NOMO-1 treated with DMSO at 0.1 percent for 48 hours (cell line): ENCODE data around the gene PI4KA.
"Not testable (repeated sequence)": the region's sequence is repeated elsewhere in the genome, so short reads cannot be mapped to it uniquely, and the experiment has no call there.

ENCODE experiments used
- DNase-seq: peaks from one replicate; lab custom pipeline; 2025; ENCODE audit not compliant: unreplicated experiment; lab: John Stamatoyannopoulos, UW

Gene PI4KA

GRCh38 chr22:20858615-20859416, at the start of gene PI4KA, which contains the start of gene SNAP29:
PI4KA (minus strand) TSS chr22:20858811; CDS start chr22:20858725, 86 bp downstream.
SNAP29 (plus strand) TSS chr22:20859007; CDS start chr22:20859111, 104 bp downstream.
- peak; percentile 97 for DNase-seq

DNA sequence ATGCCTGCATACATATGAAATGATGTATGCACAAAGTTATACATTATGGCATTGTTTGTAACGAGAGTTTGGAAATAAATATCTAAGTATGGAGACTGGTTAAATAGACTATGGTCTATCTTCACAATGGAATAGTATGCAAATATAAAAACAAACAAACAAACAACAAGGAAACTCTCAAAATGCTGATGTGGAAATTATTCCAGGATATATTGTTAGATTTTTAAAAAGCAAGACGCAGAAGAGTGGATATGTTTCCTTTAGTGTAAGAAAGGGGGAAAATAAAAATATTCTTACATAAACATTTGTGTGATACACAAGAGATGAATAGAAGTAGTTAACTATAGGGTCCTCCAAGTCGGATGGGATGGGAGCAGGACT, 47.8 kb upstream of the PI4KA start:
- no peak for DNase-seq

DNA sequence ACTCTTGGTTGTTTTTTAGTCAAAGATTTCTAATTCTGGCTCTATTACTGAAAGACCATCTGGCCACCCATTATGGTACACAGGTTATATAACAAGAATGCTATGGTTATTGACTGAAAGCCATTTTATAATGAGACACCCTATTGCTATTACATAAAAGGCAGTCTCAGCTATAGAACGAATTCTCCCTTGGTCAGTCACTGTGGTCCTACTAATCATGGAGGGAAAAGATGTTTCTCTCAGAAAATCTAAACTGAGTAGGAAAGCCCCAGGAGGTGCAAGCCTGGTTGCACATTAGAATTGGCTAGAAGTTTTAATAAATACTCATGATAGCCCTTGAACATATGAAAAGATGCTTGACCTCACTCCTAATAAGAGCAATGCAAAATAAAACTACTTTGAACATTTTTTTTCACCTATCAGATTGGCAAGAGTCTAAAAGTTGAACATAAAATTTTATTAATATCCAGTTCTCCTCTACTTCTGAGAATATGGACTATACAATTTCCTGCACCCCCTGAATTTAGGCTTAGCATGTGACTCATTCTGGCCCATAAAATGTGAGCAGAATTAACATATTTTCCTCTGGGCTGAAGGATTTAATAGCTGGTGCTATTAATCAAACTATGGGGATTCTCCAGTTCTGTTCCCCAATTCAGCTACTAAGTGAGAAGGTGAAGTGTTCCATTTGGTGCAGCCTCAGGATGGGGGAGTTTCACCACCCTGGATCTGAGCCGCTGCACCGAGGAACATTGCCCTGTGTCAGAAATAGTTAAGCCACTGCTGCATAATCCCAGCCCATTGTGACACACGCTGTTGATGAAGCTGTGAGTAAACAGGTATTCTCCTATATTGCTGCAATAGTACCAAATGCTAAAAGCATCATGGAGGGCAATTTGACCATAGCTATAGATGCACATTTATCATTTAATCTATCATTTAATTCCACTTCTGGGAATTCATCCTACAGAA, 47.1 kb upstream of the PI4KA start:
- DNase-seq: no peak

DNA sequence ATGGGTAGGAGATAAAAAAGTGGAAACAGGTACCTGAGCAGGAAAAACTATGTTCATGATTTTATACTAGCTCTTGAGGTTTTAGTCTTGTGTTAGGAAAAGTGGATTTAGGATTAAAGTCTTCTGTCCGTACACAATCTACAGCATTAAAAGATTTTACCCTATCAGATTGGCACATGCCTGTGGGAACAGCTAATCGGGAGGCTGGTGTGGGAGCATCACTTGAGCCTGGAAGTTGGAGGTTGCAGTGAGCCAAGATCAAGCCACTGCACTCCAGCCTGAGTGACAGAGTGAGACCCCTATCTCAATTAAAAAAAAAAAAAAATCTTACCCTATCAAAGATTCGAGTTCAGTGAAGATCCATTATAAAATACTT, 46.4 kb upstream of the PI4KA start:
- no peak for DNase-seq

DNA sequence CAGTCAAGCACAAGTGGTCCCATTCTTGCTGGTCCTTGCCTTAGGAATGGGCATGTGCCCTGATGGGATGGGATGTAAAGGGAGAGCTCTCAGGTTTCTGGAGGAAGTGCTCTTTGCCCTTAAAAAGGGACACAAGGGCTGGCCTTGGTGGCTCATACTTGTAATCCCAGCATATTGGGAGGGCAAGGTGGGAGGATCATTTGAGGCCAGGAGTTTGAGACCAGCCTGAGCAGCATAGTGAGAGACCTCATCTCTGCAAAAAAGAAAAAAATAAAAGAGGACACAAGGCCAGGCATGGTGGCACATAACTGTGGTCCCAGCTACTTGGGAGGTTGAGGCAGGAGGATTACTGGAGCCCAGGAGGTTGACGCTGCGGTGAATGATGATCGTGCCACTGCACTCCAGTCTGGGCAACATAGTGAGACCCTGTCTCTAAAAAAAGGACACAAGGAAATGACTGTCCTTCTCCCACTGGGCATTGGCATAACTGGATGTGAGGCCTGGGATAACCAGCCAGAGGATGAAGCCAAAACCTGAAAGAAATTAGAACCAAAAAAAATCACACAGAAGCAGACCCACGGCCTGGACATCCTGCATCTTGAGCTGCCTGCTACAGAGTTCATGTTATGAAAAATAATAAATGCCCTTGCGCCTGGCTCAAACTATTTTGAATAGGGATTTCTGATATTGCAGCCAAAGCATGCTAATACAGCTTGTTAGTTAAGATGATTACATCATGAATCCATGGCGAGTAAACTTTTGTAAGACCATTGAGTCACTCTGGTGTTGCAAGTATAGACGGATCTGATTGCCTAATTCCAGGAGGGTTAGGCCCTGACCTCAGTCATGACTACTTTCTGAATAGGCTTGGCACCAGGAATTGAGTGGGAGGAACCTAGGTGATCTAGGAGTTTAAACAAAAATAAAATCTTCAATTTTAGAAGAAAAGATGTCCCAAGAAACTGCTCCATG, 45.7 kb upstream of the PI4KA start:
- DNase-seq: peak; percentile 94

DNA sequence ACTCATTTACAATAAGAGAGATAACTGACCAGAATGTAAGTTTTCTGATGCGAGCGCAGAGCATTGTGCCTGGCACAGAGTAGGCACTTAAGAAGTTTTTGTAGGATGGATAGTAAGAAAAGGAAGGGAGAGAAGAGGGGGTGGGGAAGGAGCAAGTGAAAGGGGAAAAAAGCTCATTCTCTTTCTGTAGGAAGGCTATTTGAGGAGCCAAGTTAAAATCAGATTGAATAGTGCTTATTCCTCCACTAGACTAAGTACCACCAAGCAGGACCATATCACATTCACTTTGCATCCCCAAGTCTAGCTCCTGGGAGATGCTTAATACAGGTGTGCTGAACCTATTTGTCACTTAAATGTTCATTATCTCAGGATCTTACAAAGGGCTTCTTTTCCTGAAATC, 44.5 kb upstream of the PI4KA start:
- no peak for DNase-seq

DNA sequence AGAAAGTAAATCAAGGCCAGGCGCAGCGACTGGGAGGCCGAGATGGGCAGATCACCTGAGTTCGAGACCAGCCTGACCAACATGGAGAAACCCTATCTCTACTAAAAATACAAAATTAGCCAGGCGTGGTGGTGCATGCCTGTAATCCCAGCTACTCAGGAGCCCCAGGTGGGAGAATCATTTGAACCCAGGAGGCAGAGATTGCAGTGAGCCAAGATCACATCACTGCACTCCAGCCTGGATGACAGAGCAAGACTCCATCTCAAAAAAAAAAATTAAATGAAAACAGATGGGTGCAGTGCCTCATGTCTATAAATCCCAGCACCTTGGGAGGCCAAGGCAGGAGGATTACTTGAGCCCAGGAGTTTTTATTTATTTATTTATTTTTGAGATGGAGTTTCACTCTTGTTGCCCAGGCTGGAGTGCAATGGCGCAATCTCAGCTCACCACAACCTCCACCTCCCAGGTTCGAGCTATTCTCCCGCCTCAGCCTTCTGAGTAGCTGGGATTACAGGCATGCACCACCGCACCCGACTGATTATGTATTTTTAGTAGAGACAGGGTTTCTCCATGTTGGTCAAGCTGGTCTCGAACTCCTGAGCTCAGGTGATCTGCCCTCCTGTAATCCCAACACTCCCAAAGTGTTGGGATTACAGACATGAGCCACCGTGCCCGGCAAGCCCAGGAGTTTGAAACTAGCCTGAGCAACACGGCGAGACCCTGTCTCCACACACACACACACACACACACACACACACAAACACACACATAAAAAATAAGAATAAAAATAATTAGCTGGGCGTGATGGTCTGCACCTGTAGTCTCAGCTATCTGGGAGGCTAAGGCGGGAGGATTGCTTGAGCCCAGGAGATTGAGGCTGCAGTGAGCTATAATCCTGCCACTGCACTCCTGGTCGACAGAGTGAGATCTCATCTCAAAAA, 42.8 kb upstream of the PI4KA start:
- not testable (repeated sequence) for DNase-seq

- no peak for DNase-seq
Observed at GRCh38 chr22:20899827-20900423, 41.3 kb upstream of the PI4KA start.

- DNase-seq: not testable (repeated sequence)
Observed at GRCh38 chr22:20897737-20898136, 39.1 kb upstream of the PI4KA start.

GRCh38 chr22:20890975-20891374, 32.4 kb upstream of the PI4KA start:
- DNase-seq: no peak

- no peak for DNase-seq
Observed at GRCh38 chr22:20889904-20890540, 31.4 kb upstream of the PI4KA start.

- DNase-seq: no peak
Observed at GRCh38 chr22:20889025-20889704, 30.6 kb upstream of the PI4KA start.

GRCh38 chr22:20887375-20887774, 28.8 kb upstream of the PI4KA start:
- DNase-seq: no peak

DNA sequence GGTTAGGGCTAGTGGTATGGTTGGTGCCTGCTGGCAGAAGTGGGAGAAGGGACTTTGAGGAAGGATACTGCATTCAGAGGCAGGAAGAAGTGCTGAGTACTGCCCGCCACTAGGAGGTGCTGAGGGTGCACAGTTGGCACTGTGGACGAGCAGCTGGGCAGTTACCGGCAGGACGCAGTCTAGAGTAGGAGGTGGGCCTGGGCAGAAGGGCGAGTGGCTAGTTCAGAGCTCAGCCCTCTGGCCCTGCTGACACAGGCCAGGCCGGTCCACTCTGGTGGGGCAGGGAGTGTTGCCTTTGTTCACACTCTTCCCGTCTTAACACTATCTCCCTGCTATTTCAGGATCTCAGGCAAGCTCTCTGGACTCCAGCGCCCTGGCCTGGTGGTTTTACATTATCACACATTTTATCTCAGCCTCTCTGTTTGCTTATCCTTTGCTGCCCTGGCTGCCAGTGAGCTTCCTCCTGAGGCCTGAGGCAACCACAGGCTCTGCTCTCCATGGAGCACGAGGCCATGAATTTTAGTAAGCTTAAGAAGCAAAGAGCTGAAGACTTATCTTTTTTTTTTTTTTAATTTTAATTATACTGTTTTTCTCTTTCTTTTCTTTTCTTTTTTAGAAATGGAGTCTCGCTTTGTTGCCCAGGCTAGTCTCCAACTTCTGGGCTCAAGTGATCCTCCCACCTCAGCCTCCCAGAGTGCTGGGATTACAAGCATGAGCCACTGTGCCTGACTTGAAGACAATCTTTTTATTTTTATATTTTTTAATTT, 27.1 kb upstream of the PI4KA start:
- DNase-seq: peak; percentile 62

- DNase-seq: no peak
Observed at GRCh38 chr22:20885017-20885556, 26.5 kb upstream of the PI4KA start.

DNA sequence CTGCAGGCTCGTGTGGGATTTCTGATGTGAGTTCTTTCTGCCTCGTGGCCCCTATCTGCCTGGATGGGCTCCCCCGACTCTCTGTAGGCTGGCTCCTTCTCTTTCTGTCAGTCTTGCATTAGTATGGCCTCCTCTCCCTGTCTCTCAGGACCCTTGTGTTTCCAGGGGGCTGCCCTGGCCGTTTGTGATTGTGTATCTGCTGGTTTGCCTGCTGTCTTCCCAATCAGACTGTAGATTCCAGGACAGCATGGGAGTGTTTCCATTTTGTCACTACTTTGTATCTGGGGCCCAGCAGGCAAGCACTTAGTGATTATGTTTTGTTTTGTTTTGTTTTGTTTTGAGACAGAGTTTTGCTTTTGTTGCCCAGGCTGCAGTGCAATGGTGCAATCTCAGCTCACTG, 25.8 kb upstream of the PI4KA start:
- no peak for DNase-seq

- no peak for DNase-seq
Observed at GRCh38 chr22:20882855-20883254, 24.2 kb upstream of the PI4KA start.
